Neural progenitor cell (in vitro differentiated cells): Measurements from ENCODE around the gene TREML2. TPM values are rescaled to one million over a fixed set of nuclear protein-coding genes. Genes with fewer than 3 reads are reported as not detected.

ENCODE experiments used
- DNase-seq: peaks from one replicate; pipeline ENCODE4 v3.0.0-alpha.2; 2016; ENCODE audit warnings: low spot score
- H2AFZ ChIP-seq: fragments of 200-600 bp; sonication (generic); replicated peaks from 2 replicates; pipeline ENCODE4 v1.6.1; 2016; ENCODE audit warnings: antibody characterized with exemption
- H3F3A ChIP-seq: fragments of 200-600 bp; sonication (generic); 2 replicates; pipeline ENCODE4 v1.6.1; 2016; ENCODE audit warnings: antibody characterized with exemption, low read depth
- H3K27ac ChIP-seq: fragments of 200-600 bp; sonication (generic); 2 replicates; pipeline ENCODE4 v1.5.1; 2016; ENCODE audit warnings: mild to moderate bottlenecking
- H3K27me3 ChIP-seq: fragments of 200-600 bp; sonication (generic); 2 replicates; pipeline ENCODE4 v1.6.1; 2016; ENCODE audit warnings: mild to moderate bottlenecking, moderate library complexity
- H3K36me3 ChIP-seq: fragments of 200-600 bp; sonication (generic); 2 replicates; pipeline ENCODE4 v1.5.1; 2016
- H3K4me1 ChIP-seq: fragments of 200-600 bp; sonication (generic); 2 replicates; pipeline ENCODE4 v1.6.1; 2016; ENCODE audit warnings: mixed run types
- H3K4me2 ChIP-seq: fragments of 200-600 bp; sonication (generic); 2 replicates; pipeline ENCODE4 v1.6.1; 2016
- H3K4me3 ChIP-seq: fragments of 200-600 bp; sonication (generic); 2 replicates; pipeline ENCODE4 v1.5.1; 2016
- H3K79me2 ChIP-seq: fragments of 200-600 bp; sonication (generic); 2 replicates; pipeline ENCODE4 v1.6.1; 2016; ENCODE audit warnings: low read depth
- H3K9ac ChIP-seq: fragments of 200-600 bp; sonication (generic); 2 replicates; pipeline ENCODE4 v1.6.1; 2016
- H3K9me3 ChIP-seq: fragments of 200-600 bp; sonication (generic); 2 replicates; pipeline ENCODE4 v1.5.1; 2016; ENCODE audit warnings: low read depth
- H4K20me1 ChIP-seq: fragments of 200-600 bp; sonication (generic); 2 replicates; pipeline ENCODE4 v1.6.1; 2016; ENCODE audit warnings: low read depth
- H3K27ac Mint-ChIP-seq: 3 replicates; pipeline ENCODE4 v1.8.0; 2021; ENCODE audit warnings: mixed read lengths
- H3K27me3 Mint-ChIP-seq: 2 replicates; pipeline ENCODE4 v1.8.0; 2022; ENCODE audit warnings: low read depth, mild to moderate bottlenecking, inconsistent platforms, moderate library complexity, mixed read lengths; ENCODE audit not compliant: insufficient read depth
- H3K36me3 Mint-ChIP-seq: 3 replicates; pipeline ENCODE4 v1.8.0; 2021; ENCODE audit warnings: mixed read lengths
- H3K4me1 Mint-ChIP-seq: 3 replicates; pipeline ENCODE4 v1.8.0; 2021; ENCODE audit warnings: mixed read lengths
- H3K4me3 Mint-ChIP-seq: 3 replicates; pipeline ENCODE4 v1.8.0; 2021; ENCODE audit warnings: mild to moderate bottlenecking, moderate library complexity, mixed read lengths
- H3K9me3 Mint-ChIP-seq: 3 replicates; pipeline ENCODE4 v1.8.0; 2020; ENCODE audit warnings: mixed read lengths
- CTCF ChIP-seq: fragments of 200-600 bp; sonication (generic); IDR thresholded peaks from 2 replicates; pipeline ENCODE4 v1.5.1; 2017; ENCODE audit warnings: antibody characterized with exemption, mild to moderate bottlenecking
- EZH2 ChIP-seq: fragments of 200-600 bp; sonication (generic); IDR thresholded peaks from 2 replicates; pipeline ENCODE4 v1.6.1; 2017; ENCODE audit warnings: antibody characterized with exemption, mild to moderate bottlenecking, moderate library complexity
- EZH2phosphoT487 ChIP-seq: fragments of 200-600 bp; sonication (generic); IDR thresholded peaks from 2 replicates; pipeline ENCODE4 v1.6.1; 2017; ENCODE audit warnings: antibody characterized with exemption
- total RNA-seq: library from RNA; depleted of rRNA; stranded (reverse); fragments of >200 nt; gene quantifications from 2 replicates; pipeline ENCODE4 v1.2.3, GENCODE V29; 2015; ENCODE audit warnings: low replicate concordance

The TREML2 gene
- total RNA-seq, 1 donor from 2014 or later: not detected

- H3K79me2 ChIP-seq: no peaks in the 10 kb centered on the region
- H3K27ac ChIP-seq: no peak within 1 kb of the TSS
- H3K27ac Mint-ChIP-seq: no peak within 1 kb of the TSS
- H3K27me3 Mint-ChIP-seq: peaks cover 10% of the 10 kb centered on the region
- H3K36me3 ChIP-seq: no peaks in the 10 kb centered on the region
- no peaks in the 10 kb centered on the region for H3K9me3 ChIP-seq
- H3K4me1 ChIP-seq: no peaks in the 10 kb centered on the region
- no peak within 1 kb of the TSS for H3K4me2 ChIP-seq
- no peak for DNase-seq
- H3K4me3 Mint-ChIP-seq: no peak within 1 kb of the TSS
- no peaks in the 10 kb centered on the region for H3K27me3 ChIP-seq
- H3F3A ChIP-seq: no peaks in the 10 kb centered on the region
- no peaks in the 10 kb centered on the region for H4K20me1 ChIP-seq
- TF ChIP-seq EZH2 (no peak), CTCF (no peak), EZH2phosphoT487 (no peak)
- no peak within 1 kb of the TSS for H3K9ac ChIP-seq
- no peaks in the 10 kb centered on the region for H3K36me3 Mint-ChIP-seq
- H3K9me3 Mint-ChIP-seq: peaks cover 6% of the 10 kb centered on the region
- no peaks in the 10 kb centered on the region for H3K4me1 Mint-ChIP-seq
- no peak within 1 kb of the TSS for H2AFZ ChIP-seq
- no peak within 1 kb of the TSS for H3K4me3 ChIP-seq
These were observed 27.1 kb upstream of the TREML2 start, which contains the start of gene TREML4 for GRCh38 chr6:41228096-41228495. TSS of gene TREML4 (plus strand) at chr6:41228349. CDS start at chr6:41228428, 79 bp downstream.

GRCh38 chr6:41226752-41227151 lies 25.8 kb upstream of the TREML2 start:
- Histone ChIP-seq H3K36me3 (no peaks in the 10 kb centered on the region), H3F3A (no peaks in the 10 kb centered on the region), H3K27ac (no peak overlapping the region), H3K27me3 (no peaks in the 10 kb centered on the region), H3K9ac (no peak overlapping the region), H2AFZ (no peak overlapping the region), H4K20me1 (no peaks in the 10 kb centered on the region), H3K4me1 (no peaks in the 10 kb centered on the region), H3K9me3 (no peaks in the 10 kb centered on the region), H3K79me2 (no peaks in the 10 kb centered on the region), H3K4me2 (no peak overlapping the region), H3K4me3 (no peak overlapping the region)
- no peak overlapping the region for H3K27ac Mint-ChIP-seq
- H3K4me1 Mint-ChIP-seq: no peaks in the 10 kb centered on the region
- TF ChIP-seq EZH2: no peak
- no peak for TF ChIP-seq CTCF
- TF ChIP-seq EZH2phosphoT487: no peak
- peaks cover 11% of the 10 kb centered on the region for H3K27me3 Mint-ChIP-seq
- no peak for DNase-seq
- H3K4me3 Mint-ChIP-seq: no peak overlapping the region
- H3K9me3 Mint-ChIP-seq: peaks cover 6% of the 10 kb centered on the region
- H3K36me3 Mint-ChIP-seq: no peaks in the 10 kb centered on the region

GRCh38 chr6:41224800-41225199 lies 23.9 kb upstream of the TREML2 start:
- no peaks in the 10 kb centered on the region for H3K4me1 Mint-ChIP-seq
- Histone ChIP-seq H2AFZ (no peak overlapping the region), H3K9me3 (peaks cover 5% of the 10 kb centered on the region), H3K4me3 (no peak overlapping the region), H3K36me3 (no peaks in the 10 kb centered on the region), H3K79me2 (no peaks in the 10 kb centered on the region), H4K20me1 (no peaks in the 10 kb centered on the region), H3K27ac (no peak overlapping the region), H3F3A (no peaks in the 10 kb centered on the region), H3K27me3 (no peaks in the 10 kb centered on the region), H3K4me1 (no peaks in the 10 kb centered on the region), H3K9ac (no peak overlapping the region), H3K4me2 (no peak overlapping the region)
- no peak for DNase-seq
- no peak overlapping the region for H3K27ac Mint-ChIP-seq
- H3K27me3 Mint-ChIP-seq: peaks cover 9% of the 10 kb centered on the region
- H3K36me3 Mint-ChIP-seq: no peaks in the 10 kb centered on the region
- peaks cover 11% of the 10 kb centered on the region for H3K9me3 Mint-ChIP-seq
- H3K4me3 Mint-ChIP-seq: no peak overlapping the region
- TF ChIP-seq EZH2phosphoT487 (no peak), EZH2 (no peak), CTCF (no peak)
